HepG2 (cell line): ENCODE results near the gene DOK1. TPM values are rescaled to one million over a fixed set of nuclear protein-coding genes. Genes with fewer than 3 reads are reported as not detected.
A peak's percentile ranks its signal among the peaks of the same experiment; 100 is the strongest.

ENCODE experiments used
- MTA1 ChIP-seq: sonication (generic); formaldehyde crosslinking; IDR thresholded peaks from 2 replicates; pipeline ENCODE4 v1.4.0; 2020; ENCODE audit warnings: missing genetic modification reagents, mild to moderate bottlenecking, borderline replicate concordance
- POGZ ChIP-seq: sonication (generic); formaldehyde crosslinking; IDR thresholded peaks from 2 replicates; pipeline ENCODE4 v1.4.0; 2020; ENCODE audit warnings: mild to moderate bottlenecking, missing genetic modification reagents
- RAD21 ChIP-seq: fragments of 450-650 bp; formaldehyde crosslinking; IDR thresholded peaks from 2 replicates; pipeline ENCODE4 v1.5.0; 2020; ENCODE audit warnings: mild to moderate bottlenecking
- RBAK ChIP-seq: sonication (generic); formaldehyde crosslinking; IDR thresholded peaks from 2 replicates; pipeline ENCODE4 v1.5.1; 2020; ENCODE audit warnings: mild to moderate bottlenecking, missing genetic modification reagents
- ZBTB44 ChIP-seq: sonication (generic); formaldehyde crosslinking; IDR thresholded peaks from 2 replicates; pipeline ENCODE4 v1.4.0; 2020; ENCODE audit warnings: missing genetic modification reagents
- ZNF256 ChIP-seq: sonication (generic); formaldehyde crosslinking; conservative IDR thresholded peaks from 2 replicates; pipeline ENCODE4 v1.4.0; 2020; ENCODE audit warnings: missing genetic modification reagents
- ZNF30 ChIP-seq: sonication (generic); formaldehyde crosslinking; IDR thresholded peaks from 2 replicates; pipeline ENCODE4 v1.5.0; 2020; ENCODE audit warnings: mild to moderate bottlenecking, missing genetic modification reagents
- ZNF414 ChIP-seq: sonication (generic); formaldehyde crosslinking; IDR thresholded peaks from 2 replicates; pipeline ENCODE4 v1.5.0; 2020; ENCODE audit warnings: missing genetic modification reagents
- ZNF572 ChIP-seq: sonication (generic); formaldehyde crosslinking; IDR thresholded peaks from 2 replicates; pipeline ENCODE4 v1.5.1; 2020; ENCODE audit warnings: mild to moderate bottlenecking, missing genetic modification reagents
- ZNF776 ChIP-seq: sonication (generic); formaldehyde crosslinking; IDR thresholded peaks from 2 replicates; pipeline ENCODE4 v1.4.0; 2020; ENCODE audit warnings: mild to moderate bottlenecking, missing genetic modification reagents
- polyA plus RNA-seq, 8 experiments: library from polyadenylated mRNA; depleted of rRNA in 3 of 8; stranded (reverse) in 7 of 8; unstranded in 1 of 8; fragments of >200 nt; fragmentation: Illumina TruSeq in 4 of 8; extraction: Trizol in 4 of 8; gene quantifications; 2 replicates each; pipeline versions ENCODE4 v1.2.1 to v1.2.3, GENCODE V29; 2011 to 2016; ENCODE audit warnings: low read depth in 4 of 8, missing spikeins in 1 of 8, mixed read lengths in 1 of 8; ENCODE audit not compliant: insufficient read depth in 1 of 8
- total RNA-seq, 5 experiments: library from RNA; depleted of rRNA; stranded (reverse); fragments of >200 nt; fragmentation: Illumina TruSeq; extraction: Trizol; gene quantifications; 2 replicates each; pipeline ENCODE4 v1.2.3, GENCODE V29; 2016; ENCODE audit warnings: low read depth in 1 of 5
- TF ChIP-seq, protein P1 (sequence below), 2 experiments: fragments of 450-650 bp in 1 of 2; sonication (generic) in 1 of 2; formaldehyde crosslinking in 1 of 2; IDR thresholded peaks; 2 replicates each; pipeline versions ENCODE4 v1.6.1 to v1.8.0; 2016 to 2022; ENCODE audit warnings: antibody characterized with exemption in 1 of 2, mild to moderate bottlenecking in 1 of 2, missing genetic modification reagents in 1 of 2
- TF ChIP-seq, protein P2 (sequence below): sonication (generic); formaldehyde crosslinking; IDR thresholded peaks from 2 replicates; pipeline ENCODE4 v1.4.0; 2020; ENCODE audit warnings: missing genetic modification reagents
- TF ChIP-seq, protein P3 (sequence below): sonication (generic); formaldehyde crosslinking; IDR thresholded peaks from 2 replicates; pipeline ENCODE4 v1.8.0; 2022; ENCODE audit warnings: missing genetic modification reagents, mild to moderate bottlenecking, borderline replicate concordance

Gene DOK1
- total and polyA plus RNA-seq, 2 of the 13 experiments (the other 11 are each of a cell fraction or from before 2014, with no cell fraction given) = 0.53 to 0.74 TPM

DNA sequence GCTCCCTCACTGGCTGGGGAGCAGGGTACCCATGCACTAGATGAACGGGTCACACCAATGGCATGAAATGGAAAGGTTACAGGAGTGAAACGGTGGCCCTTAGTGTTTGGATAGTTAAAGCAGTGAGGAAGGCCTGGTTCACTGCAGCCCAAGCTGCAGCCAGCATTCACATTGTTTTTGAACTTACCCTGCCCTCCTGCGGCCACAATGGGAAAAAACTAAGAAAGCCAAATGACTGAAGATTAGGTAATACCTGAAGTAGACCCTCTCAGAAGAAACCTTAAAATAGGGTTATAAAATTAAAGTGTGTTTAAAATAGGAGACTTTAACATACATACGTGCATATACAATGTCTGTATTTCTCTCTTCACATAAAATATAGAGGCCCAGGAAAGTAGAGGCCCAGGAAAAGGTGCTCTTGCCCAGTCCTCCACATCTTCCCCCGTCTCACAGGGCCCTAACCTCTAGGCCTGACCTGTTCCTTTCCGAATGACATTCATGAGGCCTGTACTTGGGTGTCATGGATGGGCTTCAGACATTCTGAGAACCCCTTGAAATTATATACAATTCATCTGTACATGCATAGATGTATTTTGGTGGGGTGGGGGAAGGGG, 33.3 kb downstream of the DOK1 start (continued):
- TF ChIP-seq, protein P1, sequence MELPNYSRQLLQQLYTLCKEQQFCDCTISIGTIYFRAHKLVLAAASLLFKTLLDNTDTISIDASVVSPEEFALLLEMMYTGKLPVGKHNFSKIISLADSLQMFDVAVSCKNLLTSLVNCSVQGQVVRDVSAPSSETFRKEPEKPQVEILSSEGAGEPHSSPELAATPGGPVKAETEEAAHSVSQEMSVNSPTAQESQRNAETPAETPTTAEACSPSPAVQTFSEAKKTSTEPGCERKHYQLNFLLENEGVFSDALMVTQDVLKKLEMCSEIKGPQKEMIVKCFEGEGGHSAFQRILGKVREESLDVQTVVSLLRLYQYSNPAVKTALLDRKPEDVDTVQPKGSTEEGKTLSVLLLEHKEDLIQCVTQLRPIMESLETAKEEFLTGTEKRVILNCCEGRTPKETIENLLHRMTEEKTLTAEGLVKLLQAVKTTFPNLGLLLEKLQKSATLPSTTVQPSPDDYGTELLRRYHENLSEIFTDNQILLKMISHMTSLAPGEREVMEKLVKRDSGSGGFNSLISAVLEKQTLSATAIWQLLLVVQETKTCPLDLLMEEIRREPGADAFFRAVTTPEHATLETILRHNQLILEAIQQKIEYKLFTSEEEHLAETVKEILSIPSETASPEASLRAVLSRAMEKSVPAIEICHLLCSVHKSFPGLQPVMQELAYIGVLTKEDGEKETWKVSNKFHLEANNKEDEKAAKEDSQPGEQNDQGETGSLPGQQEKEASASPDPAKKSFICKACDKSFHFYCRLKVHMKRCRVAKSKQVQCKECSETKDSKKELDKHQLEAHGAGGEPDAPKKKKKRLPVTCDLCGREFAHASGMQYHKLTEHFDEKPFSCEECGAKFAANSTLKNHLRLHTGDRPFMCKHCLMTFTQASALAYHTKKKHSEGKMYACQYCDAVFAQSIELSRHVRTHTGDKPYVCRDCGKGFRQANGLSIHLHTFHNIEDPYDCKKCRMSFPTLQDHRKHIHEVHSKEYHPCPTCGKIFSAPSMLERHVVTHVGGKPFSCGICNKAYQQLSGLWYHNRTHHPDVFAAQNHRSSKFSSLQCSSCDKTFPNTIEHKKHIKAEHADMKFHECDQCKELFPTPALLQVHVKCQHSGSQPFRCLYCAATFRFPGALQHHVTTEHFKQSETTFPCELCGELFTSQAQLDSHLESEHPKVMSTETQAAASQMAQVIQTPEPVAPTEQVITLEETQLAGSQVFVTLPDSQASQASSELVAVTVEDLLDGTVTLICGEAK (IDR thresholded peaks at IDR 0.05) = no peak
- TF ChIP-seq, protein P1 (CRISPR knock-in tag; IDR thresholded peaks at IDR 0.05) = no peak
- TF ChIP-seq ZBTB44 (CRISPR knock-in tag) (no peak), ZNF30 (CRISPR knock-in tag) (no peak), RAD21 (CRISPR knock-in tag) (peak; percentile 88), ZNF414 (CRISPR knock-in tag) (no peak), MTA1 (no peak), ZNF572 (CRISPR knock-in tag) (no peak), ZNF256 (CRISPR knock-in tag) (no peak), ZNF776 (CRISPR knock-in tag) (no peak), RBAK (no peak), POGZ (CRISPR knock-in tag) (no peak)
- TF ChIP-seq, protein P2, sequence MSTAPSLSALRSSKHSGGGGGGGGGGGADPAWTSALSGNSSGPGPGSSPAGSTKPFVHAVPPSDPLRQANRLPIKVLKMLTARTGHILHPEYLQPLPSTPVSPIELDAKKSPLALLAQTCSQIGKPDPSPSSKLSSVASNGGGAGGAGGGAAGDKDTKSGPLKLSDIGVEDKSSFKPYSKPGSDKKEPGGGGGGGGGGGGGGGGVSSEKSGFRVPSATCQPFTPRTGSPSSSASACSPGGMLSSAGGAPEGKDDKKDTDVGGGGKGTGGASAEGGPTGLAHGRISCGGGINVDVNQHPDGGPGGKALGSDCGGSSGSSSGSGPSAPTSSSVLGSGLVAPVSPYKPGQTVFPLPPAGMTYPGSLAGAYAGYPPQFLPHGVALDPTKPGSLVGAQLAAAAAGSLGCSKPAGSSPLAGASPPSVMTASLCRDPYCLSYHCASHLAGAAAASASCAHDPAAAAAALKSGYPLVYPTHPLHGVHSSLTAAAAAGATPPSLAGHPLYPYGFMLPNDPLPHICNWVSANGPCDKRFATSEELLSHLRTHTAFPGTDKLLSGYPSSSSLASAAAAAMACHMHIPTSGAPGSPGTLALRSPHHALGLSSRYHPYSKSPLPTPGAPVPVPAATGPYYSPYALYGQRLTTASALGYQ (CRISPR knock-in tag) = no peak
- TF ChIP-seq, protein P3, sequence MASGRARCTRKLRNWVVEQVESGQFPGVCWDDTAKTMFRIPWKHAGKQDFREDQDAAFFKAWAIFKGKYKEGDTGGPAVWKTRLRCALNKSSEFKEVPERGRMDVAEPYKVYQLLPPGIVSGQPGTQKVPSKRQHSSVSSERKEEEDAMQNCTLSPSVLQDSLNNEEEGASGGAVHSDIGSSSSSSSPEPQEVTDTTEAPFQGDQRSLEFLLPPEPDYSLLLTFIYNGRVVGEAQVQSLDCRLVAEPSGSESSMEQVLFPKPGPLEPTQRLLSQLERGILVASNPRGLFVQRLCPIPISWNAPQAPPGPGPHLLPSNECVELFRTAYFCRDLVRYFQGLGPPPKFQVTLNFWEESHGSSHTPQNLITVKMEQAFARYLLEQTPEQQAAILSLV (CRISPR knock-in tag) = no peak
